Lung (tissue), 12 donors: ENCODE results near the gene CKAP5. TPM values are rescaled to one million over a fixed set of nuclear protein-coding genes. Genes with fewer than 3 reads are reported as not detected.
A peak's percentile ranks its signal among the peaks of the same experiment; 100 is the strongest.

Experiments
- ATAC-seq: fragments of 200-7000 bp; cut with Tn5 transposase; one replicate; pipeline ENCODE4 v1.9.1; 2020; ENCODE audit warnings: moderate number of reproducible peaks; ENCODE audit not compliant: insufficient read depth, low FRiP score
- DNase-seq, 3 donors: peaks; one replicate each; pipeline ENCODE4 v3.0.0-alpha.2; 2013 to 2017
- H3K27ac ChIP-seq, 2 donors: one replicate each; pipeline ENCODE4 v1.5.1; 2013; ENCODE audit warnings: mild to moderate bottlenecking in 2 of 2, moderate library complexity in 2 of 2, control low read depth in 1 of 2, inconsistent platforms in 1 of 2, low read depth in 1 of 2, low read length in 1 of 2
- H3K27me3 ChIP-seq, 3 donors: one replicate each; pipeline ENCODE4 v1.5.1; 2013; ENCODE audit warnings: low read length in 2 of 3; ENCODE audit not compliant: control insufficient read depth in 3 of 3, insufficient read depth in 3 of 3
- H3K36me3 ChIP-seq, 4 donors: one replicate each; pipeline ENCODE4 v1.5.1; 2013; ENCODE audit warnings: low read length in 4 of 4, mild to moderate bottlenecking in 1 of 4, moderate library complexity in 1 of 4; ENCODE audit not compliant: control insufficient read depth in 4 of 4, insufficient read depth in 4 of 4
- H3K4me1 ChIP-seq, 5 donors: one replicate each; pipeline ENCODE4 v1.5.1; 2013; ENCODE audit warnings: low read length in 5 of 5, mild to moderate bottlenecking in 2 of 5, moderate library complexity in 1 of 5; ENCODE audit not compliant: control insufficient read depth in 5 of 5, insufficient read depth in 5 of 5
- H3K4me3 ChIP-seq: one replicate; pipeline ENCODE4 v1.5.1; 2013; ENCODE audit warnings: mild to moderate bottlenecking, control low read depth, moderate library complexity
- H3K9ac ChIP-seq, 2 donors: one replicate each; pipeline ENCODE4 v1.5.1; 2013; ENCODE audit warnings: low read length in 2 of 2, control low read depth in 1 of 2; ENCODE audit not compliant: insufficient read depth in 1 of 2
- H3K9me3 ChIP-seq, 4 donors: one replicate each; pipeline ENCODE4 v1.5.1; 2013; ENCODE audit warnings: low read length in 3 of 4, mild to moderate bottlenecking in 1 of 4, moderate library complexity in 1 of 4; ENCODE audit not compliant: control insufficient read depth in 4 of 4, insufficient read depth in 3 of 4
- CTCF ChIP-seq: IDR thresholded peaks from 2 replicates; pipeline ENCODE4 v1.5.1; 2012; ENCODE audit warnings: mild to moderate bottlenecking; ENCODE audit errors: control extremely low read depth, extremely low read depth
- WGBS, 2 donors: extraction: QIAGEN DNeasy Blood & Tissue Kit; methylation state at CpG; one replicate each; pipeline ENCODE4 v1.1.7; 2013; 5-methylcytosine and 5-hydroxymethylcytosine counted together
- polyA plus RNA-seq, 2 donors: library from polyadenylated mRNA; stranded (reverse); fragments of 200-250 nt; gene quantifications; one replicate each; pipeline ENCODE4 v1.2.1, GENCODE V29; 2013
- total RNA-seq, 2 donors: library from RNA; depleted of rRNA in 1 of 2; stranded (reverse); fragments of >200 nt in 1 of 2; gene quantifications; one replicate each; pipeline ENCODE4 v1.2.1, GENCODE V29; 2014 to 2021
- donor health status: control.
- donor health status: control.
- donor health status: Bipolar disorder and iron deficiency.
- donor health status: healthy.
- donor health status: DM: yes; HTN: yes; CAD: no.

The CKAP5 gene
- total and polyA plus RNA-seq, 4 donors = 5.7 to 76.7 (median 32.2) TPM

GRCh38 chr11:46835897-46836296 lies 10.2 kb downstream of the CKAP5 start:
- Histone ChIP-seq H3K9ac (no peak overlapping the region), H3K27me3 (no peaks in the 10 kb centered on the region), H3K4me3 (no peak overlapping the region), H3K27ac (no peak overlapping the region), H3K4me1 (peaks cover 0 to 9% (median 2%) of the 10 kb centered on the region in 5 donors), H3K9me3 (no peaks in the 10 kb centered on the region), H3K36me3 (no peaks in the 10 kb centered on the region)
- 63% methylated on average over 3 of the region's 3 CpGs for WGBS, 2 donors
- TF ChIP-seq CTCF = no peak
- DNase-seq (no peak), ATAC-seq (no peak)

- WGBS, 2 donors = 95 to 100% methylated on average over 4 of the region's 4 CpGs
- DNase-seq (no peak), ATAC-seq (no peak)
Observed at GRCh38 chr11:46834821-46835220, 11.3 kb downstream of the CKAP5 start.

DNA sequence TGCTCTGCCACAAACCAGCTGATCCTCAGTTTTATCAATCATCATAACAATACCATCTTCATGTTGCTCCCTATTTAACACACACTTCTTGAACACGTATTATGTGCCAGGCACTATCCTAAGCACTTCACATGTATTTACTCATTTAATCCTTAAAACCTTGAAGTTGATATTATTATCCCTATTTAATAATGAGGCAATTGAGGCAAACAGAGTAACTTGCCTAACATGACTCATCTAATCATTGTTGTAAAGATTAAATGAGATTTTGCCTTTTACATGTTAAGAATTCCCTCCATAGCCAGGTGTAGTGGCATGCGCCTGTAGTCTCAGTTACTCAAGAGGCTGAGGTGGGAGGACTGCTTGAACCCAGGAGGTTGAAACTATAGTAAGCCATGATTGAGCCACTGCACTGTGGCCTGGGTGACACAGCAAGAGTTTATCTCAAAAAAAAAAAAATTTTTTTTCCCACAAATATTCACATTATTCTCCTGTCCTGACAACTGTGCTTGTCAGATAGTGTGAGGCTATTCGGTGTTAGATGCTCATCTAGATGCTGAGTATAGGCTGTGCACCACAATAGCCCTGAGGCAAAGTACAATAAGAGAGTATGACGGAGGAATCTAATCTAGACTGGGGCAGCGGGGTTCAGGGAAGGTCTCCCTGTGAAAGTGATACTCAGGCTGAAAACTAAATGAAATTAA lies 13.4 kb downstream of the CKAP5 start:
- Histone ChIP-seq H3K4me1 (peaks cover 0 to 14% (median 7%) of the 10 kb centered on the region in 5 donors), H3K27me3 (no peaks in the 10 kb centered on the region), H3K9me3 (no peaks in the 10 kb centered on the region), H3K4me3 (no peak overlapping the region), H3K27ac (no peak overlapping the region), H3K9ac (no peak overlapping the region), H3K36me3 (no peaks in the 10 kb centered on the region)
- 89% methylated on average over 5 of the region's 5 CpGs for WGBS, 2 donors
- ATAC-seq (no peak), DNase-seq (no peak)
- no peak for TF ChIP-seq CTCF

More at GRCh38 chr11:46834821-46835220, 11.3 kb downstream of the CKAP5 start:
- TF ChIP-seq CTCF = no peak
- H3K27ac ChIP-seq = no peak overlapping the region
- H3K9me3 ChIP-seq = no peaks in the 10 kb centered on the region
- peaks cover 0 to 9% (median 2%) of the 10 kb centered on the region in 5 donors for H3K4me1 ChIP-seq
- H3K4me3 ChIP-seq = no peak overlapping the region
- H3K9ac ChIP-seq = no peak overlapping the region
- H3K36me3 ChIP-seq = no peaks in the 10 kb centered on the region
- H3K27me3 ChIP-seq = no peaks in the 10 kb centered on the region

DNA sequence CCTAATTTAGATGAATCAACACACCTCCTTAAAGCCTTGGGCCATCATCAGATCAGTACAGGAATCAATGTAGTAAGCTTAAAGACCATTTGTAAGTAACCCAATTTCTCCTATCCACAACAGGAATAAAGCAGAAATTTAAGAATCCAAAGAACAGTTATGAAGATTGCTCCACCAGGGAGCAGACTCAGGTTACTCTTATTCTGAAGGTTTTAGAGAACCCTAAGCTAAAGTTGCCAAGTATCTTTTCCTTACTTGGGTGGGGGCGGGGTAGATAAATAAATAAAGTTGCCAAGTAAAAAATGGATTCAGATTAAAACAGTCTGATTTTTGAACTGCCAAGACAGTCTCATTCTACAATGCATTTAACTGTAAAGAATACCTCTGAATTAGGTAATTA lies 18.1 kb downstream of the CKAP5 start:
- TF ChIP-seq CTCF = no peak
- Histone ChIP-seq H3K4me3 (no peak overlapping the region), H3K27me3 (no peaks in the 10 kb centered on the region), H3K9me3 (no peaks in the 10 kb centered on the region), H3K27ac (no peak overlapping the region), H3K36me3 (no peaks in the 10 kb centered on the region), H3K9ac (no peak overlapping the region), H3K4me1 (peaks cover 1 to 31% (median 16%) of the 10 kb centered on the region in 5 donors)
- ATAC-seq (no peak), DNase-seq (peak in 2 of 3 donors; percentile 15 to 27)
- 72 to 84% methylated on average over 1 of the region's 1 CpG for WGBS, 2 donors
